Lower lobe of right lung (tissue), 2 donors: ENCODE data around the gene MBTPS1. TPM values are rescaled to one million over a fixed set of nuclear protein-coding genes. Genes with fewer than 3 reads are reported as not detected.

ENCODE experiments used
- ATAC-seq, 2 donors: fragments of 200-7000 bp; cut with Tn5 transposase; one replicate each; pipeline ENCODE4 v1.9.1; 2020 to 2022; ENCODE audit warnings: mild to moderate bottlenecking in 2 of 2, moderate library complexity in 2 of 2
- DNase-seq: peaks from one replicate; pipeline ENCODE4 v3.0.0-alpha.2; 2020
- H3K27ac ChIP-seq: fragments of 200-600 bp; one replicate; pipeline ENCODE4 v1.8.0; 2022
- H3K27me3 ChIP-seq: fragments of 200-600 bp; one replicate; pipeline ENCODE4 v1.8.0; 2022; ENCODE audit warnings: low read depth
- H3K36me3 ChIP-seq: fragments of 200-600 bp; one replicate; pipeline ENCODE4 v1.8.0; 2022; ENCODE audit warnings: mild to moderate bottlenecking
- H3K4me1 ChIP-seq: fragments of 200-600 bp; one replicate; pipeline ENCODE4 v1.8.0; 2022
- H3K4me3 ChIP-seq: fragments of 200-600 bp; one replicate; pipeline ENCODE4 v1.8.0; 2022; ENCODE audit warnings: mild to moderate bottlenecking
- H3K9me3 ChIP-seq: fragments of 200-600 bp; one replicate; pipeline ENCODE4 v1.8.0; 2022
- intact Hi-C: fragments of 100-400 bp; cut with DNase I; formaldehyde crosslinking; loops from one replicate; pipeline ENCODE4 v1.11.0; 2022
- total RNA-seq: library from RNA; stranded (reverse); fragmentation: NEBNext Ultra II Directional; extraction: Animal tissue kit (Norgen Biotek cat#: 25700); gene quantifications from one replicate; pipeline ENCODE4 v1.2.1, GENCODE V29; 2021
- TF ChIP-seq, protein P1 (sequence below): fragments of 200-600 bp; IDR thresholded peaks from one replicate; pipeline ENCODE4 v1.8.0; 2022; ENCODE audit warnings: antibody characterized with exemption, mild to moderate bottlenecking
- donor health status: DM: no; HTN: yes; CAD: no; lungs with severe emphysema.

MBTPS1 gene
- total RNA-seq, 1 donor from 2014 or later, result 94.7 TPM

DNA sequence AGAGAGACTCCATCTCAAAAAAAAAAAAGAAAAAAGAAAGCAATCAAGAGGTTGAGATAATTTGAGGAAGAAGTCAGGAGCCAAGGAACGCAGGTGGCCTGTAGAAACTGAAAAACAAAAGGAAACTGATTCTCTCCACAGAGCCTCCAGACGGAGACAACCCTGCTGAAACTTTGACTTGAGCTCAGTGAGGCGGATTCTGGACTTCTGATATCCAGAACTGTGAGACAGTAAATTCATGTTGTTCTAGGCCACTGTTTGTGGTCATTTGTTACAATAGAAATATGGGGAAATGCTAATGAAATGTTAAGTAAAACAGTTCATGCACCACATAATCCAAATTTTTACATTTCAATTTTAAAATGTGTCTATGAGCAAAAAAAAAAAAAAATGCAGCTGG, 5.2 kb downstream of the MBTPS1 start:
- no peak overlapping the region for H3K4me3 ChIP-seq
- H3K4me1 ChIP-seq, result peaks cover 31% of the 10 kb centered on the region
- H3K27me3 ChIP-seq, result no peaks in the 10 kb centered on the region
- no peak overlapping the region for H3K27ac ChIP-seq
- ATAC-seq (no peak), DNase-seq (no peak)
- no peaks in the 10 kb centered on the region for H3K9me3 ChIP-seq
- H3K36me3 ChIP-seq, result peaks cover 19% of the 10 kb centered on the region
- TF ChIP-seq, protein P1, sequence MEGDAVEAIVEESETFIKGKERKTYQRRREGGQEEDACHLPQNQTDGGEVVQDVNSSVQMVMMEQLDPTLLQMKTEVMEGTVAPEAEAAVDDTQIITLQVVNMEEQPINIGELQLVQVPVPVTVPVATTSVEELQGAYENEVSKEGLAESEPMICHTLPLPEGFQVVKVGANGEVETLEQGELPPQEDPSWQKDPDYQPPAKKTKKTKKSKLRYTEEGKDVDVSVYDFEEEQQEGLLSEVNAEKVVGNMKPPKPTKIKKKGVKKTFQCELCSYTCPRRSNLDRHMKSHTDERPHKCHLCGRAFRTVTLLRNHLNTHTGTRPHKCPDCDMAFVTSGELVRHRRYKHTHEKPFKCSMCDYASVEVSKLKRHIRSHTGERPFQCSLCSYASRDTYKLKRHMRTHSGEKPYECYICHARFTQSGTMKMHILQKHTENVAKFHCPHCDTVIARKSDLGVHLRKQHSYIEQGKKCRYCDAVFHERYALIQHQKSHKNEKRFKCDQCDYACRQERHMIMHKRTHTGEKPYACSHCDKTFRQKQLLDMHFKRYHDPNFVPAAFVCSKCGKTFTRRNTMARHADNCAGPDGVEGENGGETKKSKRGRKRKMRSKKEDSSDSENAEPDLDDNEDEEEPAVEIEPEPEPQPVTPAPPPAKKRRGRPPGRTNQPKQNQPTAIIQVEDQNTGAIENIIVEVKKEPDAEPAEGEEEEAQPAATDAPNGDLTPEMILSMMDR, result no peak
- intact Hi-C loops, result no loop called here

DNA sequence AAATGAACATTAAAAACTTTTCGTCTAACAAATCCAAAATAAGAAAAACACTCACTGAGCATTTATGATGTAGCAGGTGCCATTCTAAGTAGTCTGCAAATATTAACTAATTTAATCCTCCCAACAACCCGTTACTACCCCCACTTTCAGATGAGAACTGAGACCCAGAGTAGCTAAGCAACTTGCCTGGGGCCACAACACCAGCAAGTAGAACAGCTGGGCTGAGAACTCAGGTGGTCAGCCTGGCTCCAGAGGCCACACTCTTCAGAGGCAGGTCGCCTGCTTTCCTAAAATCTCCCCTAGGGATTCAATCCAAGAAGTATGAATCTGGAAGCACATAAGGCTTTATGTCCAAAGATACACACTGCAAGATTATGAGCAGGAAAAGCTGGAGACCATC, 6.2 kb downstream of the MBTPS1 start:
- ATAC-seq, result no peak
- intact Hi-C loops, result no loop called here
- no peak overlapping the region for H3K27ac ChIP-seq

DNA sequence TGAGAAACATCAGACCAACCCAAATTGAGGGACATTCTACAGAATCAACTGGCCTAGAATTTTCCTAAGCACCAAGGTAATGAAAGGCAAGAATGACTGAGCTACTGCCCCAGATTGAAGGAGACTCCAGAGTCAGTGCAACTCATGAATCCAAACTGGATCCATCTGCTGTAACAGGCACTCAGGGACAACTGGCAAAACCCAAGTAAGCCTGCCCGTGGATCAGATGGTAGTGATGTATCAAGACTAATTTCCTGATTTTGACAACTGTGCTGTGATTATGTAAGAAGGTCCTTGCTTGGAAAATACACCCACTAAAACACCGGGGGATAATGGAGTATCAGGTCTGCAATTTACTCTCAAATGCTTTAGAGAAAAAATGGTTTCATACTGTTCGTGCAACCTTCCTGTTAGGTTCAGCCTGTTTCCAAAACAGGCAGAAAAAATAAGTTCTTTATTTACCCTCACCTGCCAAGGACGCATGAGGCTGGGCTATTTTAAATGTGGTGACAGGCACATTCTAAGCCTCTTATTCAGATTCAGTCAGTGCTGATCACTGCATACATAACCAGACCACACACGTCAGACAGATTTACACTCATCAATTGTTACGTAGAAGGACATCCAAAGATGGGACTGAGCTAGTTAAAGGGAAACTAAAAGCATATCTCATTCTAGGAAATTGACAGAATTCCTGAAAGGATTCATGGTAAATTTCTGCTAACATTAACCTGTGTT, 7.0 kb downstream of the MBTPS1 start:
- H3K4me1 ChIP-seq, result peaks cover 19% of the 10 kb centered on the region
- H3K27ac ChIP-seq, result no peak overlapping the region
- intact Hi-C loops, result no loop called here
- TF ChIP-seq, protein P1, result no peak
- DNase-seq (no peak), ATAC-seq (no peak)
- H3K36me3 ChIP-seq, result peaks cover 19% of the 10 kb centered on the region
- no peaks in the 10 kb centered on the region for H3K9me3 ChIP-seq
- no peaks in the 10 kb centered on the region for H3K27me3 ChIP-seq
- H3K4me3 ChIP-seq, result no peak overlapping the region

More for the DNA sequence above, 6.2 kb downstream of the MBTPS1 start:
- peaks cover 19% of the 10 kb centered on the region for H3K36me3 ChIP-seq
- DNase-seq, result no peak
- TF ChIP-seq, protein P1, result no peak
- H3K27me3 ChIP-seq, result no peaks in the 10 kb centered on the region
- peaks cover 26% of the 10 kb centered on the region for H3K4me1 ChIP-seq
- H3K4me3 ChIP-seq, result no peak overlapping the region
- no peaks in the 10 kb centered on the region for H3K9me3 ChIP-seq

DNA sequence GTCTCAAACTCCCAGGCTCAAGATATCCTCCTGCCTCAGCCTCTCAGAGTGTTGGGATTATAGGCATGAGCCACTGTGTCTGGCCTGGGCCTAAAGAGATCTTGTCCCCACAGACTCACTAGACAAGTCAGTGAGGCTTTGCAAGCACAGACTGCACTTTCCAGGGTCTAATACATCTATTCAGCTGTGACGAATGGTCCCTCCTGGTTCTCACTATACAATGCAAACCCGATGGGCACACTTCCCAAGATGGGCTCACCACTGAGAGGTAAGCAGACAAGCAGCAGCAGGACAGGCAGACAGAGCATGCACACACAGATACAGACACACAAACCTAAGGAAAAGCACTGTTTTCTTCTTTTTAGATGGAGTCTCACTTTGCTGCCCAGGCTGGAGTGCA, 8.8 kb downstream of the MBTPS1 start:
- Histone ChIP-seq H3K4me1 (peaks cover 21% of the 10 kb centered on the region), H3K4me3 (no peak overlapping the region), H3K27ac (no peak overlapping the region), H3K36me3 (peaks cover 19% of the 10 kb centered on the region), H3K9me3 (no peaks in the 10 kb centered on the region), H3K27me3 (no peaks in the 10 kb centered on the region)
- ATAC-seq (no peak), DNase-seq (no peak)
- intact Hi-C loops, result no loop called here
- TF ChIP-seq, protein P1, result no peak

GRCh38 chr16:84105948-84106740, 10.6 kb downstream of the MBTPS1 start:
- no peak for DNase-seq
- Histone ChIP-seq H3K36me3 (peaks cover 24% of the 10 kb centered on the region), H3K4me3 (no peak overlapping the region), H3K27me3 (no peaks in the 10 kb centered on the region), H3K4me1 (peaks cover 26% of the 10 kb centered on the region), H3K27ac (no peak overlapping the region), H3K9me3 (no peaks in the 10 kb centered on the region)
- intact Hi-C loops, result no loop called here
- no peak for ATAC-seq
- TF ChIP-seq, protein P1, result no peak
